ENCODE data around the gene LRRFIP1.

LRRFIP1 gene

DNA sequence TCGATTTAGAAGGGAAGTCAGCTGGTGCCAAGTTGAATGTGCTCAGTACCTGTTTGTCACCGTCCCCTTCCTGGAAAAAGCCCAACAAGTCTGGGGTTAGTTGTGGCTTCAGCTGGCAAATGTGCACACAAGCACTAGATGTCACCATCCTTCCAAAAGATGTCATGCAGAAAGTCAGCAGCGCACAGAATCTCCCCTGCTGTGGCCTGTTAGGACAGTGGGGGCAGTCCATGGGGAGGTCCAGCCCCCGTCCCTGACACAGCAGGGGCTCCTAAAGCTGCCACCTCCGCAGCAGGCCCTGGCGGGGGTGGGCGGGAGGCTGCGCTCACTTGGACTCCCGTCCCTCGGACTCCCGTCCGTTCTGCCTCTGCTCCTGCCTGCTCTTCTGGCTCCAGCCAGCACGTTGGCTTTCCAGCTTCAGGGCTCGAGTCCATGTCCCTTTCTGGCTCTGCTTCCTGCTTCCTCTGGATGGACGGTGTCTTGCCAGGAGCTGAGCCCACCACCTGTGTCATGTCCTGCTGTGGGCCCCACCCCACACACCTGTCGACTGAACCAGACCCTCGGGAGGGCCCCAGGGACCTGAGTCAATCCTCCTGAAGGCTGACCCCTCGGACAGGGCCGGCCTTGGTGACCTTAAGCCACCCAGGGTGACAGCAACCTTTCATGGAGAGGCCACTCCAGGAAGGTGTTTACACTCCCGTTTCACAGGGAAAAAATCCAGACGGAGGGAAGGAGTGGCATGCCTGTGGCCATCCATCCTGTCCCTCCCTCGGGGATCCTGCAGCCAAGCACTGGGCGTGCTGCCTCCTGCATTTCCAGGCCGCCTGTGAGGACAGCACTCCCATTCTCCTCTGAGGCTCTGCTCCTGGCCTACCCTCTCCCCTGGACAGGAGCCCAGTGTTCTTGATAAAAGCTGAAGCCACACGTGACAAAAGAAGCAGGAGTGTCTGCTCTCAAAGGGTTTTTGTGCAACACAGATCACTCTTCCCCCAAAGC lies 45.3 kb upstream of the LRRFIP1 start:
- TF ChIP-seq, protein P1, sequence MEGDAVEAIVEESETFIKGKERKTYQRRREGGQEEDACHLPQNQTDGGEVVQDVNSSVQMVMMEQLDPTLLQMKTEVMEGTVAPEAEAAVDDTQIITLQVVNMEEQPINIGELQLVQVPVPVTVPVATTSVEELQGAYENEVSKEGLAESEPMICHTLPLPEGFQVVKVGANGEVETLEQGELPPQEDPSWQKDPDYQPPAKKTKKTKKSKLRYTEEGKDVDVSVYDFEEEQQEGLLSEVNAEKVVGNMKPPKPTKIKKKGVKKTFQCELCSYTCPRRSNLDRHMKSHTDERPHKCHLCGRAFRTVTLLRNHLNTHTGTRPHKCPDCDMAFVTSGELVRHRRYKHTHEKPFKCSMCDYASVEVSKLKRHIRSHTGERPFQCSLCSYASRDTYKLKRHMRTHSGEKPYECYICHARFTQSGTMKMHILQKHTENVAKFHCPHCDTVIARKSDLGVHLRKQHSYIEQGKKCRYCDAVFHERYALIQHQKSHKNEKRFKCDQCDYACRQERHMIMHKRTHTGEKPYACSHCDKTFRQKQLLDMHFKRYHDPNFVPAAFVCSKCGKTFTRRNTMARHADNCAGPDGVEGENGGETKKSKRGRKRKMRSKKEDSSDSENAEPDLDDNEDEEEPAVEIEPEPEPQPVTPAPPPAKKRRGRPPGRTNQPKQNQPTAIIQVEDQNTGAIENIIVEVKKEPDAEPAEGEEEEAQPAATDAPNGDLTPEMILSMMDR (IDR thresholded peaks at IDR 0.05; ENCODE audit: insufficient read depth, low read length) = no peak
- TF ChIP-seq GABPA (IDR thresholded peaks at IDR 0.05; ENCODE audit: low read depth) = no peak
- no peak for TF ChIP-seq POLR2AphosphoS5 (IDR thresholded peaks at IDR 0.05; ENCODE audit: low read depth)
- no peak for TF ChIP-seq SPI1 (IDR thresholded peaks at IDR 0.05; ENCODE audit: borderline replicate concordance, low read depth)
- TF ChIP-seq REST (IDR thresholded peaks at IDR 0.05; ENCODE audit: insufficient replicate concordance, low read depth) = no peak
- peak in 1 of 2 experiments; percentile 15 for DNase-seq (ENCODE audit: low read depth in 1 of 2, low spot score in 1 of 2)
- Histone ChIP-seq H3K27ac (replicated peaks) (no peak overlapping the region), H3K4me3 (replicated peaks; ENCODE audit: insufficient read depth, low read length) (no peak overlapping the region), H3K27me3 (ENCODE audit: insufficient read depth, poor library complexity, severe bottlenecking) (peaks cover 2% of the 10 kb centered on the region)

DNA sequence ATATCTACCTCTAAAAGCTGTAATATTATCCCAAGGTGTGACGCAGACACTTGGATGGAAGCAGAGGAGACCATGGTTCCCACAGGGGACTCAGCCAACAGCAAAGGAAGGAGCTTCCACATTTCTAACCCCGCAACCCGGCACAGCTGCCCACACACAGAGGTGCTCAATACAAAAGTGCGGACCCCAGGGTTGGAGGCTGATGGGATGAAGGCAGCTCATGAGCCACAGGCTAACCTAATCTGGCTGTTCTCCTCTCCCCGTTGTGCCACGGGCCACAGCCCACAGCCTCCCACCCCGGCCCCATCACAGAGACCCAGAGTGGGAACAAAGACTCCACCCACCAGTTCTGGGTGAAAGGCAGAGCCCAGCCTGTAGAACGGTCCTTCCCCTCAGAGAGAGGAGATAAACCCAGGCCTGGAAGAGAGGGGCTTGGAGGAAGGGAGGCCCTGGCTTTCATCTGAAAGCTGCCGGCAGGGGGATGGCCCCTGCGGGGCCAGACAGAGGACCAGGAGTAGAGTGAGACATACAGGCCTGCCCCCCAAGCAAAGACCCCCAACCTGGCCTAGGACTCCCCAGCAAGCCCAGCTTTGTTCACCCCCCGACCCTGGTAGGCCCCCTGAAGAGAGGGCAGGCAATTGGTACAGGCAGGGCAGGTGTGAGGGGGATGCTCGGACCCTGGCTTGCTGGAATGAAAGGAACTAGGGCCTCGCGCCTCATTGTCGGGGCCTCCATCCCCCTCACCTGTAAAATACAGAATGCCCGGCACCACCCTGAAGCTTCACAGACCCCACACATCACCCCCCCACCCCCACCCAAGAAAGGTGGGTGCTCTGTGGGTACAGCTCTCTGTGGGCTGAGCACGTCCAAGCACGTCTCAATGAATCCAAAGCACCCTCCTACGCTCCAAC lies 43.7 kb upstream of the LRRFIP1 start:
- H3K27ac ChIP-seq (replicated peaks) = no peak overlapping the region
- no peak for DNase-seq (ENCODE audit: low read depth in 1 of 2, low spot score in 1 of 2)

DNA sequence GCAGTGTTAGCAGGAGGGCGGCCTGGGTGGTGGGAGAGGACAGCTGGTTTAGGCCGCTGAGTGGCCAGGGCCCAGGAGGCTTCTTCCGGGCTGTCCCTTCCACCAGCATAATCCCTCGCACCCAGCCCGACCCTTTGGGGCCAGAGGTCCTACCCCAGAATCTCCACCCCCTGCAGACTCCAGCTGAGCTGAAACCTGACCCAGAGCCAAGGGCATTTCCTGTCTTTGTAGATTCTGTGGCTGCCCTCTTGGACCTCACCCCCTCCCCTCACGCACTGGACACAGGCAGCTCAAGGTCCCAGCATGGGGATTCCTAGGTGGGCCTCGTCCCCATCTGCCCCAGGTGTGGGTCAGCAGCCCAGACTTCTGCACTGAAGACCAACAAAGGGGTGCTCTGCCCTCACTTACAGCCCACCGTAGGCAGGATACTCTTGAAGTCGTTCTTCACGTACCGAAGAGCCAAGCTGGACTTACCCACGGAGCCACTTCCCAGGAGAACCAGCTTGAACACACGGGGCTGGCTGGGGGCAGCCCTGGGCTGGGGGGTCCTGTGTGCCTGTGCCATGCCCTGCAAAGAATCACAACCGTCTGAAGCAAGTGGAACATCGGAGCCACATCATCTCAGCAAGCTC lies 41.7 kb upstream of the LRRFIP1 start:
- H3K27me3 ChIP-seq (ENCODE audit: insufficient read depth, poor library complexity, severe bottlenecking) = no peaks in the 10 kb centered on the region
- no peak for DNase-seq (ENCODE audit: low read depth in 1 of 2, low spot score in 1 of 2)
- no peak overlapping the region for H3K27ac ChIP-seq (replicated peaks)
- no peak for TF ChIP-seq POLR2AphosphoS5 (IDR thresholded peaks at IDR 0.05; ENCODE audit: low read depth)
- H3K4me3 ChIP-seq (replicated peaks; ENCODE audit: insufficient read depth, low read length) = no peak overlapping the region

More for the DNA sequence above, 43.7 kb upstream of the LRRFIP1 start:
- H3K27me3 ChIP-seq (ENCODE audit: insufficient read depth, poor library complexity, severe bottlenecking) = peaks cover 2% of the 10 kb centered on the region
- no peak for TF ChIP-seq POLR2AphosphoS5 (IDR thresholded peaks at IDR 0.05; ENCODE audit: low read depth)
- H3K4me3 ChIP-seq (replicated peaks; ENCODE audit: insufficient read depth, low read length) = no peak overlapping the region

DNA sequence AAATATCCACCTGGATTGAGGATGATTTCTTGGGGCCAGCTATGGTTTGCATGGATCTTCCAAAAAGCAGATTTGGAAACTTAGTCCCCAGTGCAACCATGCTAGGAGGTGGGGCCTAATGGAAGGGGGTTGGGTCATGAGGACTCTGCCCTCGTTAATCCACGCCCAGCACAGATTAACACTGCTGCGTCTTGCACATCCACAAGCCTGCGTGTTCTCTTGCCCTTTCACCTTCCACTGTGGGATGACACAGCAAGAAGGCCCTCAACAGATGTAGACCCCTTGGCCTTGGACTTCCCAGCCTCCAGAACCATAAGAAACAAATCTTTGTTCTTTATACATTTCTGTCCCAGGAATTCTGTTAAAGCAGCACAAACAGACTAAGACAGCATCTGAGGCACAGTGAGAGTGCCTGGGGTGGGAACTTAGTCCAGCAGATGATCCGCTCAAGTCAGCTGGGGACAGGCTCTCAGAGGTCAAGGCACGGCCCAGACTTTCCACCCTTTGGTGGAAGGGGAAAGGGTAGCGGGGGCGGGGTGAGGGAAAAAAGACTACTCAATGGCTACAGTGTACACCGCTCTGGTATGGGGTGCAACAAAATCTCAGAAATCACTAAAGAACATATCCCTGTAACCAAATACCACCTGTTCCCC lies 39.2 kb upstream of the LRRFIP1 start:
- no peak for TF ChIP-seq GABPA (IDR thresholded peaks at IDR 0.05; ENCODE audit: low read depth)
- TF ChIP-seq, protein P1 (IDR thresholded peaks at IDR 0.05; ENCODE audit: insufficient read depth, low read length) = no peak
- TF ChIP-seq SPI1 (IDR thresholded peaks at IDR 0.05; ENCODE audit: borderline replicate concordance, low read depth) = no peak
- no peak for TF ChIP-seq REST (IDR thresholded peaks at IDR 0.05; ENCODE audit: insufficient replicate concordance, low read depth)
- no peak for TF ChIP-seq POLR2AphosphoS5 (IDR thresholded peaks at IDR 0.05; ENCODE audit: low read depth)
- Histone ChIP-seq H3K4me3 (replicated peaks; ENCODE audit: insufficient read depth, low read length) (no peak overlapping the region), H3K27me3 (ENCODE audit: insufficient read depth, poor library complexity, severe bottlenecking) (no peaks in the 10 kb centered on the region), H3K27ac (replicated peaks) (no peak overlapping the region)
- DNase-seq (ENCODE audit: low read depth in 1 of 2, low spot score in 1 of 2) = no peak
